Measurements from ENCODE around the gene TBX19.

TBX19 gene

GRCh38 chr1:168362991-168363390 is 82.3 kb downstream of the TBX19 start:
- no peak for DNase-seq
